ENCODE data around the gene PIRT.

DNA sequence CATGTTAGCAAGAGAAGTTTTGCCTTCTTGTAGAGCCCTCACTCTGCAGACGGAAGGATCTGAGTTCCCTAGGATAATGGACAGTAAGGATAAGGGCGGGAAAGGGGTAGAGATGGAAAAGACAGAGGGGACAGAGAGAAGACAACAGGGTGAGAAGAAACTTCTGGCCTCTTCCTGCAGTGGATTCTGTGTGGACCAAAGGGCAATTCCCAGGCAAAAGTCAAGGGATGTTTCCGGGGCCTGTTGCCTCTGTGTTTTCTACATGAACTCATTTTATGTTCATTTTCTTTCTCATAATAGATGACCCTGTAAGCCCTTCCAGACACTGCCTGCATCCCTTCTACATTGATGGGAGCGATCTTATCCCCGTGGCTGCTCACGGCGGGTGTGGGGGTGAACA is 33.3 kb downstream of the PIRT start:
- TF ChIP-seq, protein P1, sequence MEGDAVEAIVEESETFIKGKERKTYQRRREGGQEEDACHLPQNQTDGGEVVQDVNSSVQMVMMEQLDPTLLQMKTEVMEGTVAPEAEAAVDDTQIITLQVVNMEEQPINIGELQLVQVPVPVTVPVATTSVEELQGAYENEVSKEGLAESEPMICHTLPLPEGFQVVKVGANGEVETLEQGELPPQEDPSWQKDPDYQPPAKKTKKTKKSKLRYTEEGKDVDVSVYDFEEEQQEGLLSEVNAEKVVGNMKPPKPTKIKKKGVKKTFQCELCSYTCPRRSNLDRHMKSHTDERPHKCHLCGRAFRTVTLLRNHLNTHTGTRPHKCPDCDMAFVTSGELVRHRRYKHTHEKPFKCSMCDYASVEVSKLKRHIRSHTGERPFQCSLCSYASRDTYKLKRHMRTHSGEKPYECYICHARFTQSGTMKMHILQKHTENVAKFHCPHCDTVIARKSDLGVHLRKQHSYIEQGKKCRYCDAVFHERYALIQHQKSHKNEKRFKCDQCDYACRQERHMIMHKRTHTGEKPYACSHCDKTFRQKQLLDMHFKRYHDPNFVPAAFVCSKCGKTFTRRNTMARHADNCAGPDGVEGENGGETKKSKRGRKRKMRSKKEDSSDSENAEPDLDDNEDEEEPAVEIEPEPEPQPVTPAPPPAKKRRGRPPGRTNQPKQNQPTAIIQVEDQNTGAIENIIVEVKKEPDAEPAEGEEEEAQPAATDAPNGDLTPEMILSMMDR (IDR thresholded peaks at IDR 0.05) = no peak
- no peak for TF ChIP-seq EZH2 (IDR thresholded peaks at IDR 0.05; ENCODE audit: borderline replicate concordance, insufficient read depth, low read depth, low read length, poor library complexity, severe bottlenecking)

All from B cell (primary cell).